PFSK-1 (cell line): Measurements from ENCODE around the gene CDK2AP2.

ENCODE experiments used
- FOXP2 ChIP-seq: optimal IDR thresholded peaks from 2 replicates; pipeline ENCODE3; 2011; ENCODE audit warnings: borderline replicate concordance, control low read depth, inconsistent platforms; ENCODE audit not compliant: insufficient read depth; ENCODE audit errors: extremely low read length, extremely low read depth
- POLR2AphosphoS5 ChIP-seq: IDR thresholded peaks from 2 replicates; pipeline ENCODE4 v1.6.1; 2012; ENCODE audit warnings: low read depth, mild to moderate bottlenecking, control low read depth, low read length, moderate library complexity
- SIN3A ChIP-seq: IDR thresholded peaks from 2 replicates; pipeline ENCODE4 v1.6.1; 2012; ENCODE audit warnings: mild to moderate bottlenecking, low read length, moderate library complexity, borderline replicate concordance; ENCODE audit not compliant: insufficient read depth
- TAF1 ChIP-seq: IDR thresholded peaks from 2 replicates; pipeline ENCODE4 v1.6.1; 2012; ENCODE audit warnings: low read length, control low read depth, borderline replicate concordance; ENCODE audit not compliant: insufficient read depth
- TF ChIP-seq, protein P1 (sequence below), 2 experiments: IDR thresholded peaks; 2 replicates each; pipeline versions ENCODE4 v1.6.1 to v1.8.0; 2011 to 2012; ENCODE audit warnings: low read depth in 2 of 2, low read length in 2 of 2, control low read depth in 1 of 2, inconsistent platforms in 1 of 2, mild to moderate bottlenecking in 1 of 2, moderate library complexity in 1 of 2; ENCODE audit not compliant: insufficient read depth in 1 of 2

Gene CDK2AP2

GRCh38 chr11:67517784-67518552, 10.0 kb upstream of the CDK2AP2 start:
- TF ChIP-seq, protein P1, sequence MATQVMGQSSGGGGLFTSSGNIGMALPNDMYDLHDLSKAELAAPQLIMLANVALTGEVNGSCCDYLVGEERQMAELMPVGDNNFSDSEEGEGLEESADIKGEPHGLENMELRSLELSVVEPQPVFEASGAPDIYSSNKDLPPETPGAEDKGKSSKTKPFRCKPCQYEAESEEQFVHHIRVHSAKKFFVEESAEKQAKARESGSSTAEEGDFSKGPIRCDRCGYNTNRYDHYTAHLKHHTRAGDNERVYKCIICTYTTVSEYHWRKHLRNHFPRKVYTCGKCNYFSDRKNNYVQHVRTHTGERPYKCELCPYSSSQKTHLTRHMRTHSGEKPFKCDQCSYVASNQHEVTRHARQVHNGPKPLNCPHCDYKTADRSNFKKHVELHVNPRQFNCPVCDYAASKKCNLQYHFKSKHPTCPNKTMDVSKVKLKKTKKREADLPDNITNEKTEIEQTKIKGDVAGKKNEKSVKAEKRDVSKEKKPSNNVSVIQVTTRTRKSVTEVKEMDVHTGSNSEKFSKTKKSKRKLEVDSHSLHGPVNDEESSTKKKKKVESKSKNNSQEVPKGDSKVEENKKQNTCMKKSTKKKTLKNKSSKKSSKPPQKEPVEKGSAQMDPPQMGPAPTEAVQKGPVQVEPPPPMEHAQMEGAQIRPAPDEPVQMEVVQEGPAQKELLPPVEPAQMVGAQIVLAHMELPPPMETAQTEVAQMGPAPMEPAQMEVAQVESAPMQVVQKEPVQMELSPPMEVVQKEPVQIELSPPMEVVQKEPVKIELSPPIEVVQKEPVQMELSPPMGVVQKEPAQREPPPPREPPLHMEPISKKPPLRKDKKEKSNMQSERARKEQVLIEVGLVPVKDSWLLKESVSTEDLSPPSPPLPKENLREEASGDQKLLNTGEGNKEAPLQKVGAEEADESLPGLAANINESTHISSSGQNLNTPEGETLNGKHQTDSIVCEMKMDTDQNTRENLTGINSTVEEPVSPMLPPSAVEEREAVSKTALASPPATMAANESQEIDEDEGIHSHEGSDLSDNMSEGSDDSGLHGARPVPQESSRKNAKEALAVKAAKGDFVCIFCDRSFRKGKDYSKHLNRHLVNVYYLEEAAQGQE (IDR thresholded peaks at IDR 0.05; ENCODE audit: insufficient read depth in 1 of 2, low read depth in 2 of 2, low read length in 2 of 2) = no peak
- no peak for TF ChIP-seq TAF1
- TF ChIP-seq POLR2AphosphoS5 = no peak
- TF ChIP-seq FOXP2 = no peak
- no peak for TF ChIP-seq SIN3A

DNA sequence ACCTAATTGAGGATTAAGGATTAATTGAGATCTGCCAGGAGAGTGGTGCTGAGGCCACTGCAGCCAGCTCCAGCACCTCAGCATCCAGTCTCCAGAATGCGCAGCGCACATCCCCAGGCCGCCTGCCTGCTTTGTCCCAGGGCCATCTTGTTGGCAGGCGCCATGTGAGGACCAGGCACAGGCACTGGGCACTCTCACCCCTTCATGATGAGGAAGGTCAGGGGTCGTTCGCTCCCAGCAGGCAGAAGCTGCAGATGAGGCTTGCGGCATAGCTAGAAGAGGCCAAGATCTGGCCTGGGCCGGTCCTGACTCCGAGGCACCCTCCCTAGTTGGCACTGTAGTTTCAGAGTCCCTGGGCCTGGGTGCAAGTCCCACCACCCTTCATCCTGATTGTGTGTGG, 8.8 kb upstream of the CDK2AP2 start:
- TF ChIP-seq, protein P1 (IDR thresholded peaks at IDR 0.05; ENCODE audit: insufficient read depth in 1 of 2, low read depth in 2 of 2, low read length in 2 of 2) = no peak
- TF ChIP-seq POLR2AphosphoS5 (no peak), SIN3A (no peak), FOXP2 (no peak), TAF1 (no peak)

- no peak for TF ChIP-seq TAF1
- no peak for TF ChIP-seq SIN3A
- no peak for TF ChIP-seq POLR2AphosphoS5
- TF ChIP-seq, protein P1 (IDR thresholded peaks at IDR 0.05; ENCODE audit: insufficient read depth in 1 of 2, low read depth in 2 of 2, low read length in 2 of 2) = no peak
- TF ChIP-seq FOXP2 = no peak
These were observed 6.2 kb upstream of the CDK2AP2 start for GRCh38 chr11:67514116-67514515.

- TF ChIP-seq TAF1 (no peak), SIN3A (no peak), FOXP2 (no peak), POLR2AphosphoS5 (no peak)
- TF ChIP-seq, protein P1 (IDR thresholded peaks at IDR 0.05; ENCODE audit: insufficient read depth in 1 of 2, low read depth in 2 of 2, low read length in 2 of 2) = no peak
These were observed 2.0 kb upstream of the CDK2AP2 start for GRCh38 chr11:67510023-67510345.

- TF ChIP-seq, protein P1 (IDR thresholded peaks at IDR 0.05; ENCODE audit: insufficient read depth in 1 of 2, low read depth in 2 of 2, low read length in 2 of 2) = no peak
- peak; percentile 33; the same call in 1 of the 2 replicates for TF ChIP-seq SIN3A
These were observed 642 bp upstream of the CDK2AP2 start for GRCh38 chr11:67508486-67509121.
